Chondrocyte (in vitro differentiated cells): Measurements from ENCODE around the gene UBE3C. TPM values are rescaled to one million over a fixed set of nuclear protein-coding genes. Genes with fewer than 3 reads are reported as not detected.

Source experiments
- DNase-seq: peaks from one replicate; pipeline ENCODE4 v3.0.0; 2021; ENCODE audit warnings: mixed read lengths, low spot score
- H3K27ac Mint-ChIP-seq: one replicate; pipeline ENCODE4 v1.8.0; 2021; ENCODE audit warnings: mild to moderate bottlenecking, moderate library complexity, mixed read lengths; ENCODE audit not compliant: unreplicated experiment
- H3K27me3 Mint-ChIP-seq: 2 replicates; pipeline ENCODE4 v1.8.0; 2021; ENCODE audit warnings: low read depth, mixed read lengths
- H3K36me3 Mint-ChIP-seq: 2 replicates; pipeline ENCODE4 v1.8.0; 2021; ENCODE audit warnings: low read depth, mixed read lengths
- H3K4me1 Mint-ChIP-seq: 2 replicates; pipeline ENCODE4 v1.8.0; 2021; ENCODE audit warnings: low read depth, mild to moderate bottlenecking, mixed read lengths
- H3K4me3 Mint-ChIP-seq: one replicate; pipeline ENCODE4 v1.8.0; 2021; ENCODE audit warnings: mild to moderate bottlenecking, moderate library complexity, mixed read lengths; ENCODE audit not compliant: unreplicated experiment
- H3K9me3 Mint-ChIP-seq: 2 replicates; pipeline ENCODE4 v1.8.0; 2021; ENCODE audit warnings: low read depth, mixed read lengths
- CTCF ChIP-seq: fragments of 200-600 bp; sonication (generic); IDR thresholded peaks from 2 replicates; pipeline ENCODE4 v1.5.0; 2021; ENCODE audit warnings: antibody characterized with exemption, mild to moderate bottlenecking, moderate library complexity
- total RNA-seq: library from RNA; stranded (reverse); gene quantifications from 3 replicates; pipeline ENCODE4 v1.2.1, GENCODE V29; 2021

The UBE3C gene
- total RNA-seq, 1 donor from 2014 or later = 58.9 TPM

DNA sequence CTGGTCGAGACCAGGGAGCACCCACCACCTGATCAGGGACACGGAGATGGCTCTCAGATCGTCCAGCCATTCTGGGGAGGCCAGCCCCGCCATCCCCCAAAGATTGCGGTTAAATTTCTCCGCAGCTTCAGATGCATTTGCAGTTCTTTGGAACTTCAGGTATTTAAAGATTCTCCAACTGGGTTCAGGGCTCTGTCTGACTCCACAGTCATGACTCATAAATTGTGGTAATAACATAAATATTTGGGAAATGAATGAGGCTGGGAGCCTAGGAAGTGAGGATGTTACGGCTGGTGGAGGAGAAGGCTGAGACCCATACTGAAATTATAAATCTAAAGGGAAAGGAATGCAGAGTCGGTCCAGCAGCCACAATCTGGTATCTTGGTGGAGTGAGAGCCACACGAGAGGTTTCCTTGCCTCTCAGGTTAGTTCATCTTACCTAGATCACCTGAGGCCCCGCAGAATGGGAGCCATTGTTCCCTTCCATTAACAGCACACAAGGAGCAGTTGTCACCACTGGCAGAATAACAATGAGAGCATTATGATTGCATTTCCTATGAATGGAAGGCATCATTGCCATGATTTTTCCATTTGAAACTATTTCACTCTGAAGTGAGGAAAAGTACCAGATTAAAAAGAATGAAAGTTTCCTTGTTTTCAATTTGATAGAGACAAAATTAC lies 171.4 kb downstream of the UBE3C start:
- no peak for DNase-seq
- H3K4me1 Mint-ChIP-seq = peaks cover 24% of the 10 kb centered on the region
- peak overlapping the region; percentile 46 for H3K4me3 Mint-ChIP-seq
- peak overlapping the region; percentile 97 for H3K27ac Mint-ChIP-seq
- no peaks in the 10 kb centered on the region for H3K9me3 Mint-ChIP-seq
- no peaks in the 10 kb centered on the region for H3K27me3 Mint-ChIP-seq
- TF ChIP-seq CTCF = no peak
- no peaks in the 10 kb centered on the region for H3K36me3 Mint-ChIP-seq

DNA sequence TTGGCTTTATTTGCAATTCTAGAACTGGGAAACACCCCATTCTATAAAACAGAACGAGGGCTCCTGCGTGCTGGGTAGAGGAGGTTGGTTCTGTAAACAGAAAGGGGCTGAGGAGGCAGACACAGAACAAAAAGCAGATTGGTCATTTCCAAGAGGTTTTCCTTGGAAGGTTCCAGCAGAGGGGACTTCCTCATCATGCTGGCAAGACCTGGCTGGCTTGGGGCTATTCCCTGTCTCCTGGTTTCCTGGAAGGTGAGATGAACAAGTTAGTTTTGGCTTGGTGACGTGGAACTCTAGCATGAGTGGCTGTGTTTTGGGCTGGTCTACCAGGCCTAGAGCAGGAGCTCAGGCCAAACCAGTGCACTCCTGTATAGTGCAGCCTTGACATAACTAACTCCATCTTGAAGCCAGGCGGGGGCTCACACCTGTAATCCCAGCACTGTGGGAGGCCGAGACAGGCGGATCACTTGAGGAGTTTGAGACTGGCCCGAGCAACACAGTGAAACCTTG lies 172.0 kb downstream of the UBE3C start:
- no peak for DNase-seq
- no peaks in the 10 kb centered on the region for H3K9me3 Mint-ChIP-seq
- H3K4me1 Mint-ChIP-seq = peaks cover 24% of the 10 kb centered on the region
- H3K4me3 Mint-ChIP-seq = no peak overlapping the region
- H3K27ac Mint-ChIP-seq = peak overlapping the region; percentile 97
- no peaks in the 10 kb centered on the region for H3K27me3 Mint-ChIP-seq
- no peaks in the 10 kb centered on the region for H3K36me3 Mint-ChIP-seq
- no peak for TF ChIP-seq CTCF

GRCh38 chr7:157312941-157313340 lies 174.2 kb downstream of the UBE3C start:
- H3K36me3 Mint-ChIP-seq = no peaks in the 10 kb centered on the region
- H3K4me1 Mint-ChIP-seq = peaks cover 24% of the 10 kb centered on the region
- H3K27me3 Mint-ChIP-seq = no peaks in the 10 kb centered on the region
- H3K27ac Mint-ChIP-seq = no peak overlapping the region
- no peaks in the 10 kb centered on the region for H3K9me3 Mint-ChIP-seq
- no peak overlapping the region for H3K4me3 Mint-ChIP-seq
- no peak for TF ChIP-seq CTCF
- no peak for DNase-seq

DNA sequence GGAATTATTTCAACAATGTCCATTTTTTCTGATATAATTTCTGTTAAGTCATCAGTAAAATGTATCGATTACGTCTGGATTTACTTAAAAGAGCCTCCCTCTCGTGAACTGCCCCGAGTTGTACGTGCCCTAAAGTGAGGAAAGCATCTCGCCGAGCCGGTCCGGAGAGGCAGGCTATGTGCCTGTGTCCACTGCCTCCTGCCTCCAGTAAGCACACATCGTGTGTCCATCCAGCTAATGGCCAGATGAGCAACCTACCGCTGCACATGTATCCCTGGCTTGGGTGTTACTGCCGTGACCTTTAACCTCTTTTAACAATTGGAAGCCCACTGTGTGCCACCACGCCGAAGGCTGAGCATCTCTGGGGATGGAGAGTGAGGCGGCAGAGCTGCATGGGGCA lies 174.9 kb downstream of the UBE3C start:
- no peaks in the 10 kb centered on the region for H3K27me3 Mint-ChIP-seq
- no peaks in the 10 kb centered on the region for H3K9me3 Mint-ChIP-seq
- no peaks in the 10 kb centered on the region for H3K36me3 Mint-ChIP-seq
- no peak for DNase-seq
- H3K4me1 Mint-ChIP-seq = peaks cover 28% of the 10 kb centered on the region
- H3K4me3 Mint-ChIP-seq = no peak overlapping the region
- no peak for TF ChIP-seq CTCF
- no peak overlapping the region for H3K27ac Mint-ChIP-seq

GRCh38 chr7:157318015-157318706 lies 179.4 kb downstream of the UBE3C start:
- no peak for TF ChIP-seq CTCF
- Mint-ChIP-seq H3K27ac (peak overlapping the region; percentile 63), H3K27me3 (no peaks in the 10 kb centered on the region), H3K4me1 (peaks cover 6% of the 10 kb centered on the region), H3K4me3 (no peak overlapping the region), H3K36me3 (no peaks in the 10 kb centered on the region), H3K9me3 (no peaks in the 10 kb centered on the region)
- DNase-seq = no peak

Other genes starting within 250 kb of the UBE3C start
- 33.4 to 39.1 TPM (median 37.3 TPM) in 3 replicates for gene LMBR1, start 245.7 kb upstream of the UBE3C start, total RNA-seq
- gene NOM1, start 189.2 kb upstream of the UBE3C start, total RNA-seq = 13.7 to 19.3 TPM (median 16.9 TPM) in 3 replicates
- not detected in 3 replicates for gene MNX1, start 128.3 kb upstream of the UBE3C start, total RNA-seq
- 98.2 to 112 TPM (median 108 TPM) in 3 replicates for gene DNAJB6, start 198.1 kb downstream of the UBE3C start, total RNA-seq